GM21723 (cell line): ENCODE measurements around the gene CCDC74A.
"Not testable (repeated sequence)": the region's sequence is repeated elsewhere in the genome, so short reads cannot be mapped to it uniquely, and the experiment has no call there.

Source experiments
- ATAC-seq: cut with Tn5 transposase; IDR thresholded peaks from one replicate; pipeline ENCODE4 v1.9.1; 2021; ENCODE audit warnings: mild to moderate bottlenecking, moderate library complexity; ENCODE audit not compliant: unreplicated experiment

CCDC74A gene

DNA sequence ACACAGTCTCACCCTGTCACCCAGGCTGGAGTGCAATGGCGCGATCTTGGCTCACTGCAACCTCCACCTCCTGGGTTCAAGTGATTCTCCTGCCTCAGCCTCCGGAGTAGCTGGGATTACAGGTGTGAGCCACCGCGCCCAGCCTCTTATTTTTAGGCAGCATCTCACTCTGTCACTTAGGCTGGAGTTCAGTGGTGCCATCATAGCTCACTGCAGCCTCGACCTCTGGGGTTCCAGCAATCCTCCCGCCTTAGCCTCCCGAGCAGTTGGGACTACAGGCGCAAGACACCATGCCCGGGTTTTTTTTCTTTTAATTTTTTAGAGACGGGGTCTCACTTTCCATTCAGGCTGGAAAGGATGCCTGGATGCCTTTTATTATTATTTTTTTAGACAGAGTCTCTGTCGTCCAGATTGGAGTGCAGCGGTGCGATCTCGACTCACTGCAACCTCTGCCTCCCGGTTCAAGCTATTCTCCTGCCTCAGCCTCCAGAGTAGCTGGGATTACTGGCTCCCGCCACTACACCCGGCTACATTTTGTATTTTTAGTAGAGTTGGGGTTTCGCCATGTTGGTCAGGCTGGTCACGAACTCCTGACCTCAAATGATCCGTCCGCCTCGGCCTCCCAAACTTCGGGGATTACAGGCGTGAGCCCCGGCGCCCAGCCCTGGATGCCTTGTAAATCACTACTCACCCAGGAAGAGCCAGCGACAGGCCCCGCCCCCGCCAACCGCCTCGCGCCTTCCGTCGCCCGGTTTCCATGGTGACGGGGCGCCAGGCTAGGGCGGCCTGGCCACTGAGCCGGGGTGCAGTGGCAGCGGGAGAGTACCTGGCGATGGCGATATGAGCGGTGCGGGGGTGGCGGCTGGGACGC is at the start of gene CCDC74A:
Gene CCDC74A (plus strand): TSS at position 758 of the 871 bp plus-strand sequence. CDS start 83 bp downstream, at position 841.
- peak; percentile 85 for ATAC-seq

GRCh38 chr2:131478074-131478849 is 49.4 kb upstream of the CCDC74A start:
- ATAC-seq, result not testable (repeated sequence)

GRCh38 chr2:131478850-131479461 is 48.7 kb upstream of the CCDC74A start:
- ATAC-seq, result not testable (repeated sequence)

GRCh38 chr2:131480351-131480750 is 47.3 kb upstream of the CCDC74A start:
- ATAC-seq, result not testable (repeated sequence)

GRCh38 chr2:131482506-131483155 is 45.1 kb upstream of the CCDC74A start:
- ATAC-seq, result not testable (repeated sequence)

- ATAC-seq, result not testable (repeated sequence)
Observed at GRCh38 chr2:131483981-131484820, 43.5 kb upstream of the CCDC74A start.

- ATAC-seq, result not testable (repeated sequence)
Observed at GRCh38 chr2:131484906-131485460, 42.7 kb upstream of the CCDC74A start.

GRCh38 chr2:131486201-131486902 is 41.3 kb upstream of the CCDC74A start:
- not testable (repeated sequence) for ATAC-seq

GRCh38 chr2:131488306-131489205 is 39.1 kb upstream of the CCDC74A start:
- no peak for ATAC-seq

DNA sequence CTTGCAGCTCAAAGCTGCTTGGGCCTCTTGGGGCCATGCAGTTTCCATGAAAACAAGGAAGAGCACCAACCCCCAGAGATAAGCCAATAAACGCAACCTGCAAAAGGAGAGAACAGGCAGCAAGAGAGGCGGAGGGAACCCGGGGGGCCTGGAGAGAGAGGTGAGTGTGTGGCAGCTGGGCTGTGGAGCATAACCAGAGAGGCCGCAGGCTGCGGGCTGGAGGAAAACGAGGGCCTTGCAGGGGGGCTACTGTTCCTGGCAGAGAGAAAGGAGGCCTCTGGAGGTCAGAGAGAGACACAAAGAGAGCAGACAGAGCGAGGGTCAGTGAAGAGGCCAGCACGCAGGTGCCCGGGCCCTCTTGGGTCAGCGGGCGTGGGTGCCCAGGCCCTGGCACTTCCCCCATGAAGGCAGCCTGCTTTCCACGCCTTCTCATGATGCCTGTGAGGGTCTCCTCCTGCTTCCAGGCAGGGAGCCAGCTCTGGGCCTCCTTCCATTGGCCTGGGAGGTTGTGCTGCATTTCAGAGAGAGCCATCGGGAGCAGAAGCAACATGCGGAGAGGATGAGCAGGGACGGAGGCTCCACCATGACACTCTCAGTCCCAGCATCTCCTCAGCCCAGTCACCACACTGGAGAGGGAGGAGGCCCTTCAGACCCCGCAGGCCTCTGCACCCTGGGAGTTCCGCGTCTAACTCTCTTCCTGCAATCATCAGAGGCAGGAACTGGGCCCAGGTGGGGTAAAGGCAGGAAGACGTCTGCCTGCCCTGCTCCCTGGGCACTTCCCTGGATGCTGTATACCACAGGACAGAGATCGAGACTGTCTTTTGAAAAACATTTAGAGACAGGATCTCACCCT is 36.8 kb upstream of the CCDC74A start:
- peak; percentile 20 for ATAC-seq

DNA sequence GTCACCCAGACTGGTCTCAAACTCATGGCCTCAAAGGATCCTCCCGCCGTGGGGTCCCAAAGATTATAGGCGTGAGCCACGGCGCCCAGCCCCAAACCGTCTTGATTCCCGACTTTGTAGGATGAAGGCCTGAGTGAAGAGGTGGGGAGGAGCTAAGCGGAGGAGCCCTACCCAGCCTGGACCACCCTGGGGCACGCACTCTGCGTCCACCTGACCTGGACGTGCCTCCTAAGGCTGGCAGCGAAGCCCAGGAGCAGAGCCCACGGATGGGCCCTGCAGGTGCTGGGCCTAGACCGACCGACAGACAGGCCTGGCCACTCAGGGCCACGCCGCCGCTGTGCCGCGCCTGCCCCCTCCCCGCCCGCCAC is 36.2 kb upstream of the CCDC74A start:
- not testable (repeated sequence) for ATAC-seq

GRCh38 chr2:131492015-131492417 is 35.7 kb upstream of the CCDC74A start, which contains the start of gene MZT2A:
MZT2A (minus strand) TSS chr2:131492397; CDS start chr2:131492376, 21 bp downstream.
- peak; percentile 10 for ATAC-seq

GRCh38 chr2:131492418-131493198 is 35.1 kb upstream of the CCDC74A start:
- peak; percentile 69 for ATAC-seq

DNA sequence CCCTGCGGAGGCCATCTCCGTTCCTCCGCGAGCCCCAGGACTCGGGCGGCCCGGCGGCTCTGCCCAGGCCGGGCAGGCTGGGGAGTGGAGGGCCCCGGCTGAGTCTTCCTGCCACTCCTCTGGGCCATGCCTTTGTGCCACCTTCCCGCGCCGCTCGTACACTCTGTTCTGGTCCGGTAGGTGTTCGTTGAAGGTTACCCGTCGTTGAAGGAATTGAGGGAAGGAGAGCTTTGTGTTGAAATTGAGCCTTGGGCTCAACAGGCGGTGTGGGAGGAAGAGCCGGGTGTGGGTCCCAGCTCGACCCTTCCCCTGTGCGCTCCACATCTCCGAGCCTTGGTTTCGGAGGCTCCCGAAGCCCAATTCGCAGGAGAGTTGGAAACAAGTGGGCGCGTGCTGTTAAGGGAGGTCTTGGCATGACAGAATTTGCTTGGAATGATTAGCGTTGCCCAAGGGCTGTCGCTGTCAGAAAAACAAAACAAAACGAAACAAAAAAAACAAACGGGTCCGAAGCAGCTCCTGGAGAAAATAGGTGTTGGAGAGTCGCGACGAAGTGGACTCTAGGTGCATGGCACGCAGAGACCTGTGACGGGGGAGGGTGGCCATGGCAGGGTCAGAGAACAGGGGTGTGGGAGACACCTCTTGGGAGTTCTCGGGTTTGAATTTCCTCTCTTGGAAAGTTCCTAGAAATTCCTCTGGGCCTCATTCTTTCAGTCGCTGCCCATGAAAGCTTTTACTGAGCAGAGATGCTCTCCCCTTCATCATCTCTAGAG is 34.3 kb upstream of the CCDC74A start:
- ATAC-seq, result peak; percentile 26

DNA sequence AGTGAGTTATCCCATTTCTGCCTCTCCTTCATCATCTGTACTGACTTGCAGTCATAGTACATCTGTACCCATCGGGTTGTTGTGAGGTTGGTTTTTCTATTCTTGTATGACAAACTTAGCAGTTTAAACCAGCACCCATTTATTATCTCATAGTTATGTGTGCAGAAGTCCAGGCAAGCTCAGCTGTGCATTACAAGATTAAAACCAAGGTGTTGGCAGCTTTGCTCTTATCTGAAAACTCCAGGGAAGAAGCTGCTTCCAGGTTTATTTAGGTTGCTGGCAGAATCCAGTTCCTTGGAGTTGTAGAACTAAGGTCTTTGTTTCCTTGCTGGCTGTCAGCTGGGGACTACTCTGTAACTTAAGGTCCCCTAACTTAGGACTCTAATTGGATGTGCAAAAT is 32.2 kb upstream of the CCDC74A start:
- ATAC-seq, result not testable (repeated sequence)
